SK-N-SH treated with all-trans-retinoic acid at 6 μM for 48 hours (cell line): ENCODE results near the gene PTPRT.

Experiments
- ATAC-seq: fragments of 200-7000 bp; cut with Tn5 transposase; 3 replicates; pipeline ENCODE4 v1.9.1; 2020; ENCODE audit warnings: mild to moderate bottlenecking, moderate library complexity
- ARNTL ChIP-seq: fragments of 450-650 bp; formaldehyde crosslinking; IDR thresholded peaks from 2 replicates; pipeline ENCODE4 v1.5.0; 2020; ENCODE audit warnings: low read depth, mild to moderate bottlenecking, moderate library complexity, borderline replicate concordance
- BACH2 ChIP-seq: fragments of 250-450 bp; sonication (Bioruptor Pico); IDR thresholded peaks from 2 replicates; pipeline ENCODE4 v1.9.0; 2021; ENCODE audit warnings: mild to moderate bottlenecking, borderline replicate concordance
- CREB5 ChIP-seq: fragments of 250-450 bp; sonication (Bioruptor Pico); IDR thresholded peaks from 2 replicates; pipeline ENCODE4 v1.5.1; 2020; ENCODE audit warnings: low read depth, mild to moderate bottlenecking, moderate library complexity
- CSDC2 ChIP-seq: fragments of 250-450 bp; sonication (Bioruptor Pico); IDR thresholded peaks from 2 replicates; pipeline ENCODE4 v1.5.0; 2020; ENCODE audit warnings: mild to moderate bottlenecking, moderate library complexity
- CSRNP3 ChIP-seq: fragments of 250-450 bp; sonication (Bioruptor Pico); IDR thresholded peaks from 2 replicates; pipeline ENCODE4 v1.5.1; 2021; ENCODE audit warnings: mild to moderate bottlenecking, moderate library complexity
- ESRRG ChIP-seq: fragments of 250-450 bp; sonication (Bioruptor Pico); IDR thresholded peaks from 2 replicates; pipeline ENCODE4 v1.6.1; 2021; ENCODE audit warnings: mild to moderate bottlenecking
- GLIS3 ChIP-seq: fragments of 250-450 bp; sonication (Bioruptor Pico); IDR thresholded peaks from 2 replicates; pipeline ENCODE4 v1.5.0; 2020; ENCODE audit warnings: mild to moderate bottlenecking, moderate library complexity
- ISL1 ChIP-seq: fragments of 250-450 bp; sonication (Bioruptor Pico); IDR thresholded peaks from 2 replicates; pipeline ENCODE4 v2.1.2; 2022; ENCODE audit warnings: mild to moderate bottlenecking, moderate library complexity
- PATZ1 ChIP-seq: fragments of 250-450 bp; sonication (Bioruptor Pico); IDR thresholded peaks from 2 replicates; pipeline ENCODE4 v1.8.0; 2020; ENCODE audit warnings: mild to moderate bottlenecking, moderate library complexity, borderline replicate concordance
- POU6F1 ChIP-seq: fragments of 250-450 bp; sonication (Bioruptor Pico); IDR thresholded peaks from 2 replicates; pipeline ENCODE4 v1.8.0; 2021; ENCODE audit warnings: low read depth, mild to moderate bottlenecking, moderate library complexity, borderline replicate concordance
- RARB ChIP-seq: fragments of 250-450 bp; sonication (Bioruptor Pico); IDR thresholded peaks from 2 replicates; pipeline ENCODE4 v1.8.0; 2021; ENCODE audit warnings: mild to moderate bottlenecking, moderate library complexity
- SNAI2 ChIP-seq: fragments of 250-450 bp; sonication (Bioruptor Pico); IDR thresholded peaks from 2 replicates; pipeline ENCODE4 v1.5.0; 2020; ENCODE audit warnings: mild to moderate bottlenecking, moderate library complexity
- TCF4 ChIP-seq: fragments of 250-450 bp; sonication (Bioruptor Pico); IDR thresholded peaks from 2 replicates; pipeline ENCODE4 v1.8.0; 2021; ENCODE audit warnings: mild to moderate bottlenecking, moderate library complexity, borderline replicate concordance
- TOX ChIP-seq: fragments of 250-450 bp; sonication (Bioruptor Pico); IDR thresholded peaks from 2 replicates; pipeline ENCODE4 v1.8.0; 2021; ENCODE audit warnings: mild to moderate bottlenecking, moderate library complexity, borderline replicate concordance
- ZC3H10 ChIP-seq: fragments of 250-450 bp; sonication (Bioruptor Pico); IDR thresholded peaks from 2 replicates; pipeline ENCODE4 v1.5.1; 2021; ENCODE audit warnings: mild to moderate bottlenecking, moderate library complexity
- ZFP3 ChIP-seq: fragments of 250-450 bp; sonication (Bioruptor Pico); IDR thresholded peaks from 2 replicates; pipeline ENCODE4 v1.5.0; 2020; ENCODE audit warnings: mild to moderate bottlenecking, moderate library complexity
- ZFP30 ChIP-seq: fragments of 450-650 bp; formaldehyde crosslinking; IDR thresholded peaks from 2 replicates; pipeline ENCODE4 v1.5.0; 2022; ENCODE audit warnings: mild to moderate bottlenecking, moderate library complexity
- ZNF565 ChIP-seq: fragments of 450-650 bp; formaldehyde crosslinking; conservative IDR thresholded peaks from 2 replicates; pipeline ENCODE4 v1.5.0; 2020; ENCODE audit warnings: low read depth, mild to moderate bottlenecking, moderate library complexity
- ZNF70 ChIP-seq: fragments of 450-650 bp; formaldehyde crosslinking; IDR thresholded peaks from 2 replicates; pipeline ENCODE4 v1.5.0; 2020; ENCODE audit warnings: mild to moderate bottlenecking, moderate library complexity
- ZNF8 ChIP-seq: fragments of 450-650 bp; formaldehyde crosslinking; IDR thresholded peaks from 2 replicates; pipeline ENCODE4 v1.5.0; 2020; ENCODE audit warnings: mild to moderate bottlenecking, moderate library complexity

The PTPRT gene

GRCh38 chr20:42611423-42611822 lies 578.3 kb downstream of the PTPRT start (continued):
- TF ChIP-seq PATZ1 = no peak
- no peak for TF ChIP-seq SNAI2 (CRISPR knock-in tag)
- no peak for TF ChIP-seq ISL1
- no peak for TF ChIP-seq ZNF70 (CRISPR knock-in tag)
- TF ChIP-seq GLIS3 = no peak
- TF ChIP-seq RARB (CRISPR knock-in tag) = no peak
- TF ChIP-seq, all 23 proteins: peak for 0

- TF ChIP-seq TOX (CRISPR knock-in tag) (no peak), GLIS3 (no peak), ZFP3 (no peak), POU6F1 (CRISPR knock-in tag) (no peak), ZNF8 (CRISPR knock-in tag) (no peak), CSDC2 (CRISPR knock-in tag) (no peak), TCF4 (CRISPR knock-in tag) (no peak), CREB5 (CRISPR knock-in tag) (no peak), ZFP30 (CRISPR knock-in tag) (no peak), PATZ1 (no peak), ISL1 (no peak), BACH2 (CRISPR knock-in tag) (no peak), ESRRG (CRISPR knock-in tag) (no peak), CSRNP3 (CRISPR knock-in tag) (no peak), ZNF70 (CRISPR knock-in tag) (no peak), ZNF565 (no peak), ARNTL (no peak)
- ATAC-seq = no peak
Measured at GRCh38 chr20:42610070-42610469, 579.6 kb downstream of the PTPRT start.

GRCh38 chr20:42609618-42610017 lies 580.1 kb downstream of the PTPRT start:
- no peak for ATAC-seq

More at GRCh38 chr20:42609618-42610017, 580.1 kb downstream of the PTPRT start:
- TF ChIP-seq POU6F1 (CRISPR knock-in tag) = no peak
- TF ChIP-seq CREB5 (CRISPR knock-in tag) = no peak
- no peak for TF ChIP-seq ISL1
- no peak for TF ChIP-seq ZC3H10 (CRISPR knock-in tag)
- no peak for TF ChIP-seq ZNF70 (CRISPR knock-in tag)
- no peak for TF ChIP-seq TOX (CRISPR knock-in tag)
- TF ChIP-seq CSRNP3 (CRISPR knock-in tag) = no peak
